Stimulated activated CD8-positive, alpha-beta memory T cell treated with anti-CD3 and anti-CD28 coated beads, Interleukin-7, amount 100 ng/mL, for 48 hours (primary cell): ENCODE measurements around the gene NDNF.

ENCODE experiments used
- DNase-seq, 2 donors: peaks; one replicate each; pipeline ENCODE4 v3.0.0-alpha.2; 2020; ENCODE audit warnings: low read depth in 1 of 2; ENCODE audit errors: extremely low read depth in 1 of 2

Gene NDNF, protein sequence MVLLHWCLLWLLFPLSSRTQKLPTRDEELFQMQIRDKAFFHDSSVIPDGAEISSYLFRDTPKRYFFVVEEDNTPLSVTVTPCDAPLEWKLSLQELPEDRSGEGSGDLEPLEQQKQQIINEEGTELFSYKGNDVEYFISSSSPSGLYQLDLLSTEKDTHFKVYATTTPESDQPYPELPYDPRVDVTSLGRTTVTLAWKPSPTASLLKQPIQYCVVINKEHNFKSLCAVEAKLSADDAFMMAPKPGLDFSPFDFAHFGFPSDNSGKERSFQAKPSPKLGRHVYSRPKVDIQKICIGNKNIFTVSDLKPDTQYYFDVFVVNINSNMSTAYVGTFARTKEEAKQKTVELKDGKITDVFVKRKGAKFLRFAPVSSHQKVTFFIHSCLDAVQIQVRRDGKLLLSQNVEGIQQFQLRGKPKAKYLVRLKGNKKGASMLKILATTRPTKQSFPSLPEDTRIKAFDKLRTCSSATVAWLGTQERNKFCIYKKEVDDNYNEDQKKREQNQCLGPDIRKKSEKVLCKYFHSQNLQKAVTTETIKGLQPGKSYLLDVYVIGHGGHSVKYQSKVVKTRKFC

DNA sequence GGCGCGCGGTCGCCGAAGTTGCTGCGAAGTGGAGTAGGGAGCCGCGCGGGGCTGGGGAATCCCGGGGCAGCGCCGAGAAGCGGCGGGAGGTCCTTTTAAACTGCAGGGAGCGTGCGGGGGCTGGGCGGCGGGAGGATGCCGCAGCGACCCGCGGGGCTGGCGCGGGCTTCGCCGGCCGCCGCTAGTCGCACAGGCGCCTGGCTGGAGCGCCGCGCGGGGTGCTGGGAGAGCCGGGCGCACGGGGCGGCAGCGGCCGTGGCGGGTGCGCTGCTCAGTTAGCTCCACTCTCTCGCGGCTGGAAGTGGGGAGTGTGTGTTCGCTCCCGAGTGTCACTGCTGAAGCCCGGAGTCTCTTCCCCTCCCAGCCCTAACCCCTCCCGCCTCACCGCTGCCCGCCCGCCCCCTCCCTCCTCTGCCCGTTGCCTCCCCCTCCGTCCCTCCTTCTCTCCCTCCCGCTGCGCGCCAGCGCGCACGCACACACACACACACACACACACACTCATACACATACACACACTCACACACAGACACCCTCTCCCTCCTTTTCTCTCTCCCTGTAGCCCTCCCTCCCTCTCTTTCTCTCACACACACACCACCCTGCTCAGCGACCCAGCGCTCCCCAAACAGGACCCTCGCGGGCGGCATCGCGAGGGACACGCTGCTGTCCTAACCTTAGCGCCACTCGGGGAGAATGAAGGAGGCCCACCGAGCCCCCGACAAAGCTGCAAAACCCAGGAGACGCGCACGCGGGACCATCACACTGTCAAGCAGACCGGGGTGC, at the start of gene NDNF:
Gene NDNF, minus strand, starts transcription at position 312 of the 780 bp plus-strand sequence. CDS start 26,698 bp downstream, outside the sequence.
- DNase-seq = peak in 1 of 2 donors; percentile 20

DNA sequence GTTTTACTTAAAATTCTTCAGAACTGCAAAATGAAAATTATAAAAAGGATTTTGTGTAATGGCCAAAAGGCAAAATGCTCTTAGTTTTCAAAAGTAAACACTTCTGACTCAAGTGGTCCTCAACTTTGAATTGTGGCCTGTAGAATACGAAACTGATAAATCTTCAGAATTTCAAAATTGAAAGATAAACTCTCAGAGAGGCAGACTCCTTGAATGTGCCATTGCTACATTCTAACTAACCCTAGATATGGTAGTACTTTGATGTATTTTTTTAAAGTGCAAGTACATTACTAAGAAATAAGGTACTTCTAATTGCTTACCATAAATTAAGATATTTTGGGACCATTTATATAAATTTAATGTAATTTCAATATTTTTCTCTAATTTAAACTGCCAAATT, 47.4 kb upstream of the NDNF start:
- no peak for DNase-seq

DNA sequence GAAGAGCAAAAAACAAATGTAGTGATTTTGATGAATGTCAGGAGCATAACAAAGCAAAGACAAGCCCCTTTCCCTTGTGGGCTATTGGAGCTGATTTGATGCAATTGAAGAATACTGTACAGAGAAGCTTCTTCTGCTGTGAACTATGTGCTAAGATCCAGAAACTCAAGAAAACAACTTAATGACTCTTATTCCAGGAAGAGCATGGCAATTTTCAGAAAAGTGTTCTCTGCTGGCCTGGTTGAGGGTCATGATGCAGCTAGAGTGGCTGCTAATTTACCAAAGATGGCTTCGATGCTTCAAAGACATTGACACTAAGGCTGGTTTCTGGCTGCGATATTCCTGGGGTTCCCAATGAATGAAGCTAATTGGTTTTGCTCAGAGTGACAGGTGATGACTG, 46.0 kb upstream of the NDNF start:
- no peak for DNase-seq

DNA sequence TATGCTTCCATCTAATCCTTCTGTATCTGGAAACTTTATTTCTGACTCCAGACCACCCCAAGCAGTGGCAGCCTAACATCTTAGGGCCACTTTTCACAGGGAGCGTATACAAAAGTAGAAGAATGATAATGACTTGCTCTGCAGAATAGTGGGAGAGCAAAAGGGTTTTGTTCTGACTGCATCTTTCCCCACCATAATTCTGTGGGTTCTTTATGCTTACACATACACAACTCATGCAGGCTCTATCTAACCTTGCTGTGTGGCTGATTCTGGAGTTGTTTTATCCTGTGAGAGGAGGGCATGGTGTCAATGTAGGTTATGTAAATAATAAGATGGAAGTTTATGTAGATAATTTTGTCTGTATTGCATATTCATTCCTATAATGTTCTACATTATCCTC, 42.4 kb upstream of the NDNF start:
- no peak for DNase-seq

- DNase-seq = no peak
These were observed 40.2 kb upstream of the NDNF start for GRCh38 chr4:121112530-121112929.

GRCh38 chr4:121108557-121108956, 36.2 kb upstream of the NDNF start:
- no peak for DNase-seq

DNA sequence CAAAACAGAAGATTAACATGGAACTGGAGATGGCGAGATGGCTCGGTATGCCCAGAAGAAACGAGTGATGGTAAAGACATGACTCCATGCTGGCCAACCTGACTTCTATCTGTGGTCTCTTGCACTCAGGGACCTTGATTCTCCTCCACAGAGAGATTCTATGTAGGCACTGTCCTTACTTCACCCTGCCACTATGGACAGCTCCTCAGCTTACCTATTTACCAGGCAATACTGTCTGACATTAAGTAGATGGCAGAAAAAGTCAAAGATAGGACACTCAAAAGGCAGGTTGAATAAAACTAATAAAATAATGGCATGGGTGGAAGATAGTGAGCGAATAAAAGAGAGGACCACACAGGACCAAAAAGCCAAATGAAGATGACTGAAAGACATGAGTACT, 35.2 kb upstream of the NDNF start:
- no peak for DNase-seq

DNA sequence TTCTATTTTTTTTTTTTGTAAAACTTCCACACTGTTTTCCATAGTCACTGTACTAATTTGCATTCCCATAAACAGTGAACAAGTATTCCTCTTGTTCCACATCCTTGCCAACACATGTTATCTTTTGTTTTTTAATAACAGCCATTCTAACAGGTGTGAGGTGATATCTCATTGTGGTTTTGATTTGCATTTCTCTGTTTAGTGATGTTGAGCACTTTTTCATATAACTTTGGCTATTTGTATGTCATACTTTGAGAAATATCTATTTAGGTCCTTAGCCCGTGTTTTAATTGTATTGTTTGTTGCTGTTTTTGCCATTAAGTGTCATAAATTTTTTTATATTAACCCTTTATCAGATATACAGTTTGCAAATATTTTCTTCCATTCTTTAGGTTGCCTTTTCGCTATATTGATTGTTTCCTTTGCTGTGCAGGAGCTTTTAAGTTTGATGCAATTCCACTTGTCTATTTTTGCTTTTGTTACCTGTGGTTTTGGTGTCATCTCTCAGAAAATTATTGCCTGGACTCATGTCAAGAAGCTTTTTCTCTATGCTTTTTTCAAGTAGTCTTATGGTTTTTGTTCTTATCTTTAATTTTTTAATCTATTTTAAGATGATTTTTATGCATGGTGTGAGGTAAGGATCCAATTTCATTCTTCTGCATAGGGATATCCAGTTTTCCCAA, 27.9 kb upstream of the NDNF start:
- DNase-seq = no peak

DNA sequence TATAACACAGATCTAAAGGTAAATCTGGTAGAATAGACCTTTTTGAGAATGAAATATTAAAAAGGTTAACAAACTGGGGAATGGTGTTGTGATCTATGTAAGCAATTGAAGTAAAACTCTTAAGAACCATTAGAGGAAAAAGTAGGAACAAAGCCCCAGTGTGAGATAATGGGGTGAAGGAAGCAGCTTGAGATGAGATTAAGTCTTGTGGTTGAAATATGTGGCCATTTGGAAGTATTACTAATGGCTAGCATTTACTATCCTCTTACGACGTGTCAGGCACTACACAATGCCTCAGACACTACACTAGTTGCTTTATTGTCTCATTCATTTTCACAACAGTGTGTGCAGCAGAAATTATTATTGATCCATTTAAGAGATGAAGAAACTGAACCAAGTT, 25.9 kb upstream of the NDNF start:
- DNase-seq = no peak

- DNase-seq = no peak
These were observed 24.3 kb upstream of the NDNF start for GRCh38 chr4:121096629-121097028.

DNA sequence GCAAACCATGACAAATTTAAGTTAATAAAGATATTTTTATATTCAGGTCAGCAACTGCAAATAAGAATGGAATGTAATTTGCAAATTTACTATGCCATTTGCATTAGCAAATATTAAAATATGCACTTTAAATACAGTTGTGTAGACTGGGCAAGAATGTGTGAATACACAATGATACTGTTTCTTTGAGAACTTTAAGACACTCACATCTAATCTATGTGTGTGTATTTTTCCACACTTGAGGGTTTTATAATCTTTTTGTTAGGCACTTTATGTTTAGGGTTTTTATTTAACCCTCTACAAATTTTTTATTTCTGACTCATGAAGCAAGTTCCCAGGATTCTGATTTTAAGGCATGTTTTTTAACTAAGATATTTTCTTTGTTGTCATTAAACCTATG, 23.9 kb upstream of the NDNF start:
- DNase-seq = no peak

DNA sequence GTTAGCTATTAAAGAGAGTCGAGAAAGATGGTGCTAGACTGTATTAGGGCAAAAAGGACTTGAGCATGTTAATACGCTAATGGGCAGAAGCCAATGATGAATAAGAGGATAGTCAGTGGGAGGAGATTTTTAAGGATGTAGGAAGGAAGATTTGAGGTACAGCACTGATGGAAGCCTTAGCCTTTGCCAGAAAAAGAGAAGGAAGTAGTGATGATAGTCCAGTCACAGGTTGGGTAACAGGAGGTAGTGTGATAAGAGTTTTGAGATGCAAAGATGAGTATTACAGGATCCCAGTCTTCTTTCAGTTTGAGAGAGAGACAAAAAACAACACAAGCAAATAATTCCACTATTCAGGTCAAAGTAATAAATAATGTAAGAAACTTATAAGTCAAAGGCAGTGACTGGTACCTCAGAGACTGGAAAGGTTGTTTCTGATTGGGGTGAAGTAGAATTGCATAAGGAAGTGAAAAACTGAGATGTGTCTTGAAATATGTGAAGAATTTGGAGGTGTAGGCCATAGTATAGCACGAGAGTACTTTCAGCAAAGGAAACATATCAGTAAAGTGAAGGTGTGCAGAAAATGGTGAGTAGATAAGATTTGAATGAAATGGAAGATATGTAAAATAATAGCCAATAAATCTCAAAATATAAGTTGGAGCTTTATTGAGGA, 22.1 kb upstream of the NDNF start:
- DNase-seq = no peak

GRCh38 chr4:121093261-121093660, 20.9 kb upstream of the NDNF start:
- no peak for DNase-seq

DNA sequence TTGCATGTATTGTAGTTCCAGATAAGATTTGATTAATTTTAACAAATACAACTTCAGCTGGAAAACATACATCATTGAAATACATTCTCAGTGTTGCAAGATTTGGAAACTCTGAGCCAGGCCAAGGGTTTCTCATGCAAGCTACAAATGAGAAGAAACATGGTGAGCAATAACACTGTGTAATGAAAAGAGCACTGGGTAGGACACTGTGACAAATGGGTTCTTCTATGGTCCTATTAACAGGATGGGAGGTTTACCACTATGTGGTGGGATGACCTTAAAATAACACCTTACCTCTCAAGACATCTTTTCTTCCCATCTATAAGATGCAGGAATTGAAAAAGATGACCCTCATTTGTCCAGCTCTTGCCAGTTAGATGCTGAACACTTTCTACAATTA, 19.6 kb upstream of the NDNF start:
- no peak for DNase-seq

GRCh38 chr4:121088867-121089266, 16.5 kb upstream of the NDNF start:
- no peak for DNase-seq

DNA sequence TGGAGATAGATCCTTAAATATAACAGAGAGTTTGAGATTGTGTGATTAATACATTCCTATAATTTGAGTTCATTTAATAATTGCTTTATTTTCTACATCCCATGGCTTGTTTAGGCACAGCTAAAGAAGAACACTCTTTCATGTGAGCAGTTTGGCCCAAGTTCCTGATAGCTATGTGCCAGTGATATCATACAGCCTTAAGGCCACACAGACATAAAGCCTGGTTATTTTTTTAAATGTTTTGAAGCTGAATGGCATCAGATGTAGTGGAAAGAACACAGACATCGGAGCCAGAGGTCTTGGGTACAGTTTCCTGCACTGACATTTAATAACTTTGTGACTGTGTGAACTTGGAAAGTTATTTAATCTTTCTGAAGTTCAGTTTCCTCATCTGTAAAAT, 7.0 kb upstream of the NDNF start:
- no peak for DNase-seq

- no peak for DNase-seq
These were observed 5.2 kb upstream of the NDNF start for GRCh38 chr4:121077496-121077895.

GRCh38 chr4:121076416-121076815, 4.1 kb upstream of the NDNF start:
- DNase-seq = no peak

GRCh38 chr4:121073672-121074381, 1.5 kb upstream of the NDNF start:
- DNase-seq = no peak

- DNase-seq = no peak
These were observed 685 bp upstream of the NDNF start for GRCh38 chr4:121073004-121073435.
